ENCODE measurements around the gene MSL3B.

The MSL3B gene

DNA sequence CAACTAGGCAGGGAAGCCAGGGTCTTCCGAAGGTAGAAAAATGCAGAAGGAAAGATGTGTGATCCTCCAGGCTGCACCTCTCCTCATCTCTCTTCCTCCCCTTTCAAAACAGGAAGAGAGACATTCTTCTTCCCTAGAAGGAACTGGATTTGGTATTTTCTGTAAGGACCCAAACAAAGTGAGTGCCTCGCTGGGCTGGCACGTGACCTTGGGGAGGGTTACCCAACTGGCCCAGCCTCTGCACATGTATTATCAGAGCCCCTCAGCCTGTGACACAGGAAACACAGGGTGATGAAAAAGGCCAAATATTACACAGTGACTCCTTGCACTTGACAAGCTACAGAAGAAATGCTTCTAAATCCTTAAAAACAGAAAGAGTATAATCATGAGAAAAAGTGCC is 16.1 kb downstream of the MSL3B start:
- DNase-seq: no peak

DNA sequence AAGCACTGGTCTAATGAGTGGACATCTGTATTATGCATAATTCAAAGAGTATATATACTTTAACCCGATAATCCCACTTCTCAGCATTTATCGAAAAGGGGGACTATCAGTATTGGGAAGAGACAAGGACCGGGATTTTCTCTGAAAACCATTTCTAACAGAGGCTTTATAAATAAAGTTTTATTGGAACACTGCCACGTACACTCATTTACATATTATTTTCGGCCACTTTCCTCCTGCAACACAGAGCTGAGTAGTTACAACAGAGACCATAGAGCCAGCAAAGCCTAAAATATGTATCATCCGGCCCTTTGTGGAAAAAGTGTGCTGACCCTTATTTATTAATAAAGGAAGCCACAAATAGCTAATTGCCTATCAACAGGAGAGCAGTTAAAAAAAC is 17.0 kb downstream of the MSL3B start:
- DNase-seq: no peak

DNA sequence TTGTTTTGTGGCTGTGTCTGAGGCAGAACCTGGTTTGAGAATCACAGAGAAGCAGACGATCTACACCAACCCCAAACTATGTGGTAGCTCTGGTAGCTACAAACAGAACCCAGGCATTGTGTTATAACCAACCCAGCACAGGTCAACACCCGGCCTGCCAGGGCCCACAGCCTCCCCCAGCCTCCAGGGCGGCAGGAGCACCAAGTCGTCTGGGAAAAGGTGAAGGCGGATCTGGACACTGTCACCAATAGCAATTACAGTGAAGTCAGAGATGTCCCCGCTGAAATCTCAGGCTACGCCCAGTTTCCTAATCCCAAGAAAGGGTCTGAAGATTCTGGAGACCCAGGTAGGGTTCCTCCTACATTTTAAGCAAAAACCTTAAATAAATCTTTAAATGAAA is 17.4 kb downstream of the MSL3B start:
- DNase-seq: no peak

- DNase-seq: no peak
Observed at GRCh38 chr2:233849607-233850271, 18.4 kb downstream of the MSL3B start.

DNA sequence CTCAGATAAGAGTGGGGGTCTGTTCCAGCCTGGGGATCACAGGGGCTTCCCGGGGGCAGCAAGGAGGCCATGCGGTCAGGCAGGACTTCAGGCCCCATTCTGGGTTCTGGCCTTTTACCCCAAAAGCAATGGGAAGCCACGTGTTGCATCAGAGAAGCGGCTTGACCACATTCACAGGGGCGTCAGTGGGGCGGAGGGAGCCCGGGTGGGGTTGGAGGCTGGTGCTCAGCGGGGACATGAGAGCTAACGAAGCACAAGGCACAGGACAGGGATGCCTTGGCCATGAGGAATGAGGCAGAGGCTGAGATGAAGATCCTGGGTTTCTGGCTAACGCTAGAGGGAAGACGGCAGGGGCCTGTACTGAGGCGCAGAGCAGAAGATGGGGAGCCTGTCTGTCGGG is 19.9 kb downstream of the MSL3B start:
- DNase-seq: no peak

DNA sequence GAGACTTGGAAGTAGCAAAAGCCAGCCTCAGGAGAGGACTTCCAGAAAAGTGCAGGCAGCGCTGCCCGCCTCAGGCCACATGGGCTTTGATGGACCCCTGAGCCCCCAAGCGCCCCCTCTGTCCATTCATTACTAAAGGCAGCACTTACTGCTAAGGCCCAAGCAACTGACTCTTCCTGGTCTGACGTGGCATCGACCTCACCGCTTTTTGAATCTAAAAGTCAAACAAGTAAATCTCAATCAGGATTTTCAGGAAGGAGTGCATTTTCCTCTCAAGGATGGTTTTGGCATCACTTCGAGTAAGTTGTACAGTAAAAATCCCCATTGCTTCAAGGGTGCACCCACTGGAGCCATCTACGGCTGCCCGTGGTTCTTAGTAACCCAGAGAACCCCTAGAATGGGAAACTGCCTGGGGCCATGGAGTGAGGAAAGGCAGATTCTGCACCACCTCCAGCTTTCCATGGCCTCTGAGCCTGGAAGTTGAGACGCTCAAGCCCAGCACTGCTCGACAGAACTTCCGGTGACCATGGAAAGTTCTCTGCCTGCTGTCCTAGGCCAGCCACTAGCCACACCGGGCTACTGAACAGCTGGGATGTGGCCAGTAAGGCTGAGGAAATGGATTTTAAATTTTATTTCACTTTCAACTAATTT is 20.8 kb downstream of the MSL3B start:
- no peak for DNase-seq

DNA sequence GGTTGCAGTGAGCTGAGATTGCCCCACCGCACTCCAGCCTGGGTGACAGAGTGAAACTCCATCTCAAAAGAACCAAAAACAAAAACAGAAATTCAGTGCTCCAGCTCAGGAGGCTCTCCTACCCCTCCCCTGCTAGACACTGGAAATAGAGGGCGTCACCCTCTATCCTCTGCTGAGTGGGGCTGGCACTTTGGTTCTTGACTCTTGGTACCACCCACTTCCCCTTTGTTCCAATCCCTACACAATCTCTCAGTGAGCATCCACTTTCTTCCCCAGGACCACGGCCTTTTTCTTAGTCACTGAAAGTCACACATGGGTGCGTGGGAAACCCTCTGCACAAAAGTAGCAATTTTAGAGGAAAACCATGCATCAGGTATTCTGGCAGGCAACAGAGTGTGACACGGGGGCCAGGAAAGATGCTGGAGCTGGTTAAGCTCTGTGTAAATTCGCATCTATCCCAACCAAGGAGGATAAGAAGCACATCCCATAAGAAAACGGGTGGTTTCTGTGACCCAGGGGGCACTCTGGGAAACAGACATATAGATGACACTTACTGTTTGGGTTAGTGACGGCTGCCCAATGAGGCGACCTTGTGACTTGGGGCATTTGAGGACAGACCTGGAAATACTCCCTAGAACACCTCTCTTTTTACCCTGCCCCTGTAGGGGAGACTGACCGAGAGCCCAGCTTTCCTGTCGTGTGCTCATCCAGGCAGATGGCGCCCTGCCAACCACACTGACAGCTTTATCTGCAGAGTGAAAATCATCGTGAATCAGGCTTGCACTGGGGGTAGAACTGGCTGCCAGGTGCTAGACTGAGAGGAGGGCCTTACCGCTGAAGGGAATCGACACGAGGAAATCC is 21.6 kb downstream of the MSL3B start:
- DNase-seq: no peak

DNA sequence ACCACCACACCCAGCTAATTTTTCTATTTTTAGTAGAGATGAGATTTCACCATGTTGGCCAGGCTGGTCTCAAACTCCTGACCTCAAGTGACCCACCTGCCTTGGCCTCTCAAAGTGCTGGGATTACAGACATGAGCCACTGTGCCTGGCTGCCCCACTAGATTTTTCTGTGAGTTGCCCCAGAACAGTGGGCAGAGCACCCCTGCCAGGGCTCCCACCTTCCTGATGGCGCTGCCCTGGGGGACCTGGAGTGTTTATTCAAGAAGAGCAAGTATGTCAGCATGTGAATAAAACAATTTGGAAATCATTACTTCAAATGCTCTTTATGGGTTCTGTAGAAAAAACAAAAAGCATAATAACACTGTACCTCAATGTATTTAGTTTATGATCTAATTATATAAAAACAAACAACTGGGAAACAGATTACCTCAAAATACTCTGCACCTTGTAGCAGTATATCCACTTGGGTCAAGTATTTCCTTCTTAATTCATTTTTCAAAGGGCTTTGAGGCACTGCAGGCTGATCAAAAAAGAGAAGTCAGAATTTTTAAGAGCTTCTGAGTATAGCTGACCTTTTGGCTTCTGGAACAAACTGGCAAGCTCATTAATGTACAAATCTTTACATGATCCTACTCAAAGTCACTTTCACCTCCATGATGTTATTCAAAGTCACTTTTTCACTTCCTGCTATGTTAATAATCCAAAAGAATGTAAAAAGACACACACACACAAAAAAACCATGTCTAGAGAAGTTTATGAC is 22.7 kb downstream of the MSL3B start:
- DNase-seq: no peak

- no peak for DNase-seq
Observed at GRCh38 chr2:233844836-233845235, 23.4 kb downstream of the MSL3B start.

DNA sequence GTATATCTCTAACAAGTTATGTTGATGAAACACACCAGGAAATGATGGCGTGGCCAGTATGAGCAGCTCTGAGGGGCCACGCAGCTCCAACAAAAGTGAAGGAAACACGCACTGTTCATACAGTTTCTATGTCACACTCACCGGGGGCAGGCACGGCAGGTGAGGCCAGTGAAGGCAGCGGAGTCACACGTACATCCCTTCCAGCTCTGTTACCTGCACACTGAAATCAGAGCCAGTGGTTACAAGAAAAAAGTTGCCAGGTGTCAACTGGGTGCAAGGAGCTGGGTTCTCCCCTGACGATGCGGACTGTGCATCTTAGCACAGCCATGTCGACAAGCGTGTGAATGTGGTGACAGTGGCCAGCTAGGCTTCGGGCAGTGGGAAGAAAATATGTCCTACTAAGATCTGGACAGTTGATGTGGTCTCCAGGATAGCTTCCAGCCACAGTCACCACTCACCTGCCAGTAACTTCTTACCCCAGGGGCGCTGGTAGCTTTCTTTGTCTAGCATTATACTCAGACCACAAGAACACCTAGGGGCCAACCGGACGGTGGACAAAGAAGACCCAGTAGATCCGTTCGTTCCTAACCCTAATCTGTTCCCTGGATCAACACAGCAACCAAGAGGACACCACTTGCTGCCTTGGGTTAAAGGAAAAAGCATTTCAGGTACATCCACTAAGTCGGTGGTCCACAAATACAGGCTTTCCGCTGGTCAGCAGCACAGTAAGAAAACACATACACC is 23.9 kb downstream of the MSL3B start:
- no peak for DNase-seq

DNA sequence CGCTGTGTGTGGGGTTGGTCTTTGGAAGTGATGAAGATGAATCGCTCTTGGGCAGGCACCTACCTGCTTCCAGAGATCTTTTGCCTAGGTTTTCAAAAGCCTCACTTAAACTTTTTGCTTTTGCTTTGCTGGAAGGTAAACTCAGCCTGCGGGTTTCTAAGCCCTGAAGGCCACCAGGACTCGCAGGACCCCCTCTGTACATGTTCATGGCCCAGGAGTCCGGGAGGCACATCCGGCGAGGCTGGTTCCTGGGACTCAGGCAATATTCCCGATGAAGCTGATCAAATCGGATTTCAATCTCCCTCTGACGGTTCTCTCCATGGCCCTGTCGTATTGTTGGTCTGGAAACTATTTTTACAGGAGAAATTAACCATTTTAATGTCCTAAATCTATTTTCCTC is 27.0 kb downstream of the MSL3B start:
- no peak for DNase-seq

GRCh38 chr2:233840520-233840919 is 27.7 kb downstream of the MSL3B start:
- DNase-seq: no peak

DNA sequence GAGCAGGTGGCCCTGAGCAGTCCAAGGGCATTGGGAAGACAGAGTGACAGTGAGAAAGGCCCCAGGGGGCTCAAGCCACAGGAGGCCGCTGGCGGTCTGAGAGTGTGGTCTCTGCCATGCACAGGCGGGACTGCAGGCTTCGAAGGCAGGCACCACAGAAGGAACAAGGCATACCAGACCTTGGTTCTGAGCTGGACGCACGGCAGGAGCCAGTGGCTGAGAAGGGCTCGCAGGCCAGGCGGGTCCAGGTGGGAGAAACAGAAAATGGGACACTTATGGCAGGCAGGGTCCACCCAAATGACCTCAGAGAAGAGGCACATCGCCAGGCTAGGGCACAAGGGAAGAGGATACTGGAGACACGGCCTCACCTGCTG is 28.8 kb downstream of the MSL3B start:
- DNase-seq: no peak

GRCh38 chr2:233838726-233839446 is 29.3 kb downstream of the MSL3B start:
- DNase-seq: no peak

- DNase-seq: no peak
Observed at GRCh38 chr2:233838251-233838650, 29.9 kb downstream of the MSL3B start.

- DNase-seq: no peak
Observed at GRCh38 chr2:233837694-233838229, 30.4 kb downstream of the MSL3B start.

- no peak for DNase-seq
Observed at GRCh38 chr2:233836359-233836758, 31.8 kb downstream of the MSL3B start.

GRCh38 chr2:233835230-233836186 is 32.7 kb downstream of the MSL3B start:
- DNase-seq: no peak

- no peak for DNase-seq
Observed at GRCh38 chr2:233833345-233833744, 34.8 kb downstream of the MSL3B start.

DNA sequence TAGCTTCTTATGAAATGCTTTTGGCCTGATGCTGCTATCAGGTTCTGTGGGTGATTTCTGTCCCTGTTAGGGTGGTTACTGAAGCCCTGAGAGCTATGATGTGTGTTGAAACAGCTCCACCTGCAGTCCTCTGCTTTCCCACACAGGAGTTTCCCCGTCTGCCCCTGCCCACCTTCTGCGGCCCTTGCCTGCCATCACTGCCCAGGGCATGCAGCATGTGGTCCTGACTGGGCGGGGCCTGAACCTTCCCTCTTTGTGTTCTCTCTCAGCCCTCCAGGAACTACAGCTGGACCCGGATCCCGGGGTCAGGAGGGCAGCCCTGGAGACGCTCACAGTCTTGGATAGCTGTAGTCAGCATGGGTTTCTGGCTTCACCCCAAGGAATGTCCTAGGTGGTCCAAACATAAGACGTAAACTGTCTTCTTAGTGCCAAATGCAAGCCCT is 35.3 kb downstream of the MSL3B start:
- DNase-seq: no peak
